Hair follicular keratinocyte (primary cell): Measurements from ENCODE around the gene MEF2D. TPM values are rescaled to one million over a fixed set of nuclear protein-coding genes. Genes with fewer than 3 reads are reported as not detected.

ENCODE experiments used
- total RNA-seq: library from RNA; depleted of rRNA; stranded (reverse); fragments of >200 nt; gene quantifications from 2 replicates; pipeline ENCODE4 v1.2.3, GENCODE V29; 2015

The MEF2D gene
- total RNA-seq, result 18.4 and 19.6 TPM in 2 replicates

DNA sequence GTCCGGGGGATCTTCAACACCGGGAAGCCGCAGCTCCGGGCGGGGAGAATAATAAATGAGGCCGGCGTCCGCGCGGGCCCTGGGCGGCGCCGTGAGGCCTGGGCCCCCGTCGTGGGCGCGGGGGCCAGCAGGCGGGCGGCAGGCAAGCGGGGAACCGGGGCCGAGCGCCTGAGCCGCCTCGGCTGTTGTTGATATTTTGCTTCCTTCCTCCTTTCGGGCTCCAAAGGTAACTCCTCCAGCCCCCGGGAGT is at the start of gene MEF2D:
Gene MEF2D (minus strand): TSS at position 233 of the 250 bp plus-strand sequence. CDS start 17,483 bp downstream, outside the sequence.

Other genes starting within 250 kb of the MEF2D start
- gene SMG5, start 217.9 kb downstream of the MEF2D start, total RNA-seq, result 35.9 and 40.1 TPM in 2 replicates
- 7.6 and 9.1 TPM in 2 replicates for gene TMEM79, start 216.4 kb downstream of the MEF2D start, total RNA-seq
- gene GLMP, start 205.1 kb downstream of the MEF2D start, total RNA-seq, result 39.4 and 40.7 TPM in 2 replicates
- gene VHLL, start 201.5 kb downstream of the MEF2D start, total RNA-seq, result not detected in 2 replicates
- gene CCT3, start 162.5 kb downstream of the MEF2D start, total RNA-seq, result 392 and 473 TPM in 2 replicates
- 0.86 TPM in 1 of 2 replicates, not detected in the other for gene TSACC, start 162.2 kb downstream of the MEF2D start, total RNA-seq
- not detected in 2 replicates for gene RHBG, start 131.6 kb downstream of the MEF2D start, total RNA-seq
- gene IQGAP3, start 71.8 kb upstream of the MEF2D start, total RNA-seq, result 13.4 and 25.3 TPM in 2 replicates
- not detected in 2 replicates for gene TTC24, start 78.9 kb upstream of the MEF2D start, total RNA-seq
- 125 and 129 TPM in 2 replicates for gene NAXE, start 91.0 kb upstream of the MEF2D start, total RNA-seq
- 14.5 and 18.7 TPM in 2 replicates for gene GPATCH4, start 100.7 kb upstream of the MEF2D start, total RNA-seq
- gene HAPLN2, start 118.6 kb upstream of the MEF2D start, total RNA-seq, result not detected in 2 replicates
- 0.08 TPM in 1 of 2 replicates, not detected in the other for gene BCAN, start 141.3 kb upstream of the MEF2D start, total RNA-seq
- gene NES, start 176.6 kb upstream of the MEF2D start, total RNA-seq, result 0.31 and 0.57 TPM in 2 replicates
- 7.6 and 15.5 TPM in 2 replicates for gene CRABP2, start 204.8 kb upstream of the MEF2D start, total RNA-seq
- gene METTL25B, start 227.7 kb upstream of the MEF2D start, total RNA-seq, result 8.8 and 18.8 TPM in 2 replicates
- gene ISG20L2, start 228.0 kb upstream of the MEF2D start, total RNA-seq, result 19.6 and 23.6 TPM in 2 replicates
- gene MRPL24, start 240.3 kb upstream of the MEF2D start, total RNA-seq, result 65.7 and 92.9 TPM in 2 replicates